Measurements from ENCODE around the gene TULP3. TPM values are rescaled to one million over a fixed set of nuclear protein-coding genes. Genes with fewer than 3 reads are reported as not detected.

The TULP3 gene
- total RNA-seq, 5 donors from 2014 or later (not counting 1 experiment from before 2014, with no cell fraction given) = 5.6 to 8.9 (median 7.7) TPM

- ChIA-PET POLR2A (interaction anchor here in 1 of 2 donors (0.7 kb wide), 1 partner anchor 51 kb away, joined by 3 read pairs; no protein-coding TSS in a partner anchor), CTCF (interaction anchor here (0.6 to 0.7 kb wide), 5 partner anchors 9 to 1955 kb away, joined by 3 to 7 read pairs (median 6); no protein-coding TSS in a partner anchor)
- no peaks in the 10 kb centered on the region for H3K27me3 Mint-ChIP-seq
- H3K36me3 Mint-ChIP-seq = peaks cover 13% of the 10 kb centered on the region
- WGBS (ENCODE audit: insufficient coverage) = no CpG with 5 or more reads among the region's 2 CpGs
- peaks cover 17 to 29% (median 19%) of the 10 kb centered on the region in 3 donors for H3K4me1 Mint-ChIP-seq
- Histone ChIP-seq H3K36me3 (ENCODE audit: control insufficient read depth in 2 of 2, extremely low read depth in 1 of 2, insufficient read depth in 1 of 2, low read length in 1 of 2) (peaks cover 6 to 7% of the 10 kb centered on the region in 2 donors), H3K9me3 (no peaks in the 10 kb centered on the region), H3K4me1 (ENCODE audit: control insufficient read depth in 1 of 2, extremely low read depth in 1 of 2, insufficient read depth in 2 of 2, low read length in 2 of 2) (peaks cover 0 to 12% of the 10 kb centered on the region in 2 experiments), H3K27ac (ENCODE audit: low read length) (no peak overlapping the region), H3K27me3 (replicated peaks in 1 of 2; ENCODE audit: control insufficient read depth in 2 of 2, extremely low read depth in 1 of 2, insufficient read depth in 2 of 2, low read length in 1 of 2) (no peaks in the 10 kb centered on the region), H3K4me3 (ENCODE audit: control insufficient read depth in 1 of 2, extremely low read depth in 1 of 2, low read length in 1 of 2) (no peak overlapping the region)
- no peak for ATAC-seq (replicated peaks in 1 of 4)
- no peak overlapping the region for H3K4me3 Mint-ChIP-seq
- DNase-seq = no peak
- no peaks in the 10 kb centered on the region for H3K9me3 Mint-ChIP-seq
- H3K27ac Mint-ChIP-seq = peak overlapping the region; percentile 1 to 8
These were observed 5.9 kb upstream of the TULP3 start for GRCh38 chr12:2884810-2885209.

GRCh38 chr12:2886768-2887450, 3.8 kb upstream of the TULP3 start:
- H3K9me3 Mint-ChIP-seq = no peaks in the 10 kb centered on the region
- ATAC-seq (replicated peaks in 1 of 4) = no peak
- H3K4me1 Mint-ChIP-seq = peaks cover 25 to 35% (median 26%) of the 10 kb centered on the region in 3 donors
- H3K4me1 ChIP-seq (ENCODE audit: control insufficient read depth in 1 of 2, extremely low read depth in 1 of 2, insufficient read depth in 2 of 2, low read length in 2 of 2) = peaks cover 0 to 17% of the 10 kb centered on the region in 2 experiments
- H3K4me3 Mint-ChIP-seq = no peak overlapping the region
- H3K4me3 ChIP-seq (ENCODE audit: control insufficient read depth in 1 of 2, extremely low read depth in 1 of 2, low read length in 1 of 2) = no peak overlapping the region
- H3K27me3 Mint-ChIP-seq = no peaks in the 10 kb centered on the region
- no peaks in the 10 kb centered on the region for H3K9me3 ChIP-seq
- 98% methylated on average over 7 of the region's 10 CpGs for WGBS (ENCODE audit: insufficient coverage)
- H3K36me3 Mint-ChIP-seq = peaks cover 13% of the 10 kb centered on the region
- no peak overlapping the region for H3K27ac Mint-ChIP-seq
- no peaks in the 10 kb centered on the region for H3K27me3 ChIP-seq (replicated peaks in 1 of 2; ENCODE audit: control insufficient read depth in 2 of 2, extremely low read depth in 1 of 2, insufficient read depth in 2 of 2, low read length in 1 of 2)
- CTCF ChIA-PET = interaction anchor here (0.6 to 1.0 kb wide), 2 partner anchors 11 to 846 kb away, joined by 3 read pairs; no protein-coding TSS in a partner anchor
- no peak for DNase-seq
- POLR2A ChIA-PET = interaction anchor here in 1 of 2 donors (0.6 to 0.8 kb wide), 2 partner anchors 9 to 12 kb away, joined by 3 to 6 read pairs; no protein-coding TSS in a partner anchor
- H3K36me3 ChIP-seq (ENCODE audit: control insufficient read depth in 2 of 2, extremely low read depth in 1 of 2, insufficient read depth in 1 of 2, low read length in 1 of 2) = peaks cover 6 to 7% of the 10 kb centered on the region in 2 donors
- H3K27ac ChIP-seq (ENCODE audit: low read length) = no peak overlapping the region

DNA sequence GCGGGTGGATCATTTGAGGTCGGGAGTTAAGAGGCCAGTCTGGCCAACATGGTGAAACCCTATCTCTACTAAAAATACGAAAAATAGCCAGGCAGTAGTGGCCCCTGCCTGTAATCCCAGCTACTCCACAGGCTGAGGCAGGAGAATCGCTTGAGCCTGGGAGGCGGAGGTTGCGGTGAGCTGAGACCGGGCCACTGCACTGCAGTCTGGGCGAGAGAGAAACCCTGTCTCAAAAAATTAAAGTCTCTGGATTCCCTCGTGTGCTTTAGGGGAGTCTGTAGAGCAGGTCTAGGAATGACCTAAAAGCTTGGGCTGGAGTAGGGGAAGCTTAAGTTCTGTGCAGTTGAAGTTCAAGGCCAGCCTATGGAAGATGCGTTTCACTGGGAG, 697 bp upstream of the TULP3 start:
- Mint-ChIP-seq H3K27me3 (no peaks in the 10 kb centered on the region), H3K36me3 (peaks cover 8% of the 10 kb centered on the region), H3K4me3 (peak overlapping the region; percentile 88 to 94 (median 93)), H3K9me3 (no peaks in the 10 kb centered on the region), H3K27ac (peak overlapping the region; percentile 91 to 96), H3K4me1 (peaks cover 18 to 35% (median 29%) of the 10 kb centered on the region in 3 donors)
- Histone ChIP-seq H3K27me3 (replicated peaks in 1 of 2; ENCODE audit: control insufficient read depth in 2 of 2, extremely low read depth in 1 of 2, insufficient read depth in 2 of 2, low read length in 1 of 2) (no peaks in the 10 kb centered on the region), H3K4me3 (ENCODE audit: control insufficient read depth in 1 of 2, extremely low read depth in 1 of 2, low read length in 1 of 2) (peak overlapping the region; percentile 19 to 87), H3K9me3 (no peaks in the 10 kb centered on the region), H3K27ac (ENCODE audit: low read length) (peak overlapping the region; percentile 70), H3K4me1 (ENCODE audit: control insufficient read depth in 1 of 2, extremely low read depth in 1 of 2, insufficient read depth in 2 of 2, low read length in 2 of 2) (peaks cover 0 to 17% of the 10 kb centered on the region in 2 experiments), H3K36me3 (ENCODE audit: control insufficient read depth in 2 of 2, extremely low read depth in 1 of 2, insufficient read depth in 1 of 2, low read length in 1 of 2) (peaks cover 3 to 6% of the 10 kb centered on the region in 2 donors)
- ChIA-PET CTCF (interaction anchor here in 1 of 2 donors (0.9 to 1.0 kb wide), 2 partner anchors 9 to 12 kb away, joined by 4 to 6 read pairs; no protein-coding TSS in a partner anchor), POLR2A (interaction anchor here (0.9 to 1.1 kb wide), 4 partner anchors 9 to 15 kb away, joined by 3 to 5 read pairs (median 4); partner anchors contain the start of genes FOXM1 (in 1 of the 2) and RHNO1 (in 1 of the 2))
- WGBS (ENCODE audit: insufficient coverage) = 85% methylated on average over 9 of the region's 10 CpGs
- ATAC-seq (replicated peaks in 1 of 4) = no peak
- no peak for DNase-seq

GRCh38 chr12:2891240-2892053, 756 bp downstream of the TULP3 start:
- CTCF ChIA-PET = interaction anchor here (0.5 to 0.7 kb wide), 3 partner anchors 17 to 153 kb away, joined by 3 to 6 read pairs (median 5); no protein-coding TSS in a partner anchor
- Mint-ChIP-seq H3K27me3 (no peaks in the 10 kb centered on the region), H3K4me1 (peaks cover 23 to 33% (median 31%) of the 10 kb centered on the region in 3 donors), H3K27ac (peak overlapping the region; percentile 36 to 96), H3K36me3 (no peaks in the 10 kb centered on the region), H3K4me3 (peak overlapping the region; percentile 88 to 94 (median 93)), H3K9me3 (no peaks in the 10 kb centered on the region)
- 10% methylated on average over 26 of the region's 42 CpGs for WGBS (ENCODE audit: insufficient coverage)
- Histone ChIP-seq H3K36me3 (ENCODE audit: control insufficient read depth in 2 of 2, extremely low read depth in 1 of 2, insufficient read depth in 1 of 2, low read length in 1 of 2) (peaks cover under 1 to 3% of the 10 kb centered on the region in 2 donors), H3K4me1 (ENCODE audit: control insufficient read depth in 1 of 2, extremely low read depth in 1 of 2, insufficient read depth in 2 of 2, low read length in 2 of 2) (peaks cover 0 to 17% of the 10 kb centered on the region in 2 experiments), H3K27ac (ENCODE audit: low read length) (peak overlapping the region; percentile 57), H3K4me3 (ENCODE audit: control insufficient read depth in 1 of 2, extremely low read depth in 1 of 2, low read length in 1 of 2) (peak overlapping the region; percentile 87 to 88), H3K9me3 (no peaks in the 10 kb centered on the region), H3K27me3 (replicated peaks in 1 of 2; ENCODE audit: control insufficient read depth in 2 of 2, extremely low read depth in 1 of 2, insufficient read depth in 2 of 2, low read length in 1 of 2) (no peaks in the 10 kb centered on the region)
- ATAC-seq (replicated peaks in 1 of 4) = peak; percentile 7 to 18 (median 12)
- POLR2A ChIA-PET = interaction anchor here in 1 of 2 donors (1.1 kb wide), 1 partner anchor 15 kb away, joined by 3 read pairs; the partner anchor contains the start of genes FOXM1 and RHNO1
- DNase-seq = peak in 13 of 35 experiments; percentile 4 to 28 (median 16)

GRCh38 chr12:2892246-2892645, 1.6 kb downstream of the TULP3 start:
- H3K36me3 Mint-ChIP-seq = no peaks in the 10 kb centered on the region
- peaks cover 23 to 33% (median 32%) of the 10 kb centered on the region in 3 donors for H3K4me1 Mint-ChIP-seq
- Histone ChIP-seq H3K4me3 (ENCODE audit: control insufficient read depth in 1 of 2, extremely low read depth in 1 of 2, low read length in 1 of 2) (no peak overlapping the region), H3K27ac (ENCODE audit: low read length) (no peak overlapping the region), H3K36me3 (ENCODE audit: control insufficient read depth in 2 of 2, extremely low read depth in 1 of 2, insufficient read depth in 1 of 2, low read length in 1 of 2) (peaks cover 0 to 3% of the 10 kb centered on the region in 2 donors), H3K27me3 (replicated peaks in 1 of 2; ENCODE audit: control insufficient read depth in 2 of 2, extremely low read depth in 1 of 2, insufficient read depth in 2 of 2, low read length in 1 of 2) (no peaks in the 10 kb centered on the region), H3K9me3 (no peaks in the 10 kb centered on the region), H3K4me1 (ENCODE audit: control insufficient read depth in 1 of 2, extremely low read depth in 1 of 2, insufficient read depth in 2 of 2, low read length in 2 of 2) (peaks cover 0 to 17% of the 10 kb centered on the region in 2 experiments)
- ChIA-PET POLR2A (interaction anchor here in 1 of 2 donors (0.6 kb wide), 1 partner anchor 98 kb away, joined by 7 read pairs; the partner anchor contains the start of gene FKBP4), CTCF (interaction anchor here (0.6 to 0.7 kb wide), 3 partner anchors 73 to 154 kb away, joined by 3 read pairs; no protein-coding TSS in a partner anchor)
- H3K4me3 Mint-ChIP-seq = peak overlapping the region; percentile 88 to 94 (median 93)
- no peaks in the 10 kb centered on the region for H3K27me3 Mint-ChIP-seq
- 96% methylated on average over 9 of the region's 12 CpGs for WGBS (ENCODE audit: insufficient coverage)
- no peak overlapping the region for H3K27ac Mint-ChIP-seq
- DNase-seq = no peak
- no peaks in the 10 kb centered on the region for H3K9me3 Mint-ChIP-seq
- no peak for ATAC-seq (replicated peaks in 1 of 4)
